Osteoblast (primary cell): ENCODE measurements around the gene NACA2. TPM values are rescaled to one million over a fixed set of nuclear protein-coding genes. Genes with fewer than 3 reads are reported as not detected.
"Not testable (repeated sequence)": the region's sequence is repeated elsewhere in the genome, so short reads cannot be mapped to it uniquely, and the experiment has no call there.

ENCODE experiments used
- DNase-seq: peaks from one replicate; pipeline ENCODE4 v3.0.0; 2011; ENCODE audit warnings: low spot score, mixed read lengths; ENCODE audit not compliant: insufficient read length; ENCODE audit errors: missing footprints
- H2AFZ ChIP-seq: 2 replicates; pipeline ENCODE4 v1.6.0; 2011; ENCODE audit warnings: mild to moderate bottlenecking, low read length
- H3K27ac ChIP-seq: 2 replicates; pipeline ENCODE4 v1.5.1; 2011; ENCODE audit warnings: mild to moderate bottlenecking, low read depth, low read length, moderate library complexity
- H3K27me3 ChIP-seq: 2 replicates; pipeline ENCODE4 v1.6.0; 2012; ENCODE audit warnings: mild to moderate bottlenecking, control low read depth, inconsistent platforms, low read length, moderate library complexity; ENCODE audit not compliant: insufficient read depth
- H3K36me3 ChIP-seq: 2 replicates; pipeline ENCODE4 v1.5.1; 2011; ENCODE audit warnings: mild to moderate bottlenecking, low read length, control low read depth, moderate library complexity; ENCODE audit not compliant: insufficient read depth
- H3K4me1 ChIP-seq: 2 replicates; pipeline ENCODE4 v1.5.1; 2011; ENCODE audit warnings: mild to moderate bottlenecking, low read length, control low read depth, moderate library complexity; ENCODE audit not compliant: insufficient read depth
- H3K4me2 ChIP-seq: 2 replicates; pipeline ENCODE4 v1.6.0; 2011; ENCODE audit warnings: mild to moderate bottlenecking, low read length; ENCODE audit not compliant: insufficient read depth
- H3K4me3 ChIP-seq: fragments of 200-600 bp; sonication (generic); 3 replicates; pipeline ENCODE4 v1.5.1; 2012; ENCODE audit warnings: mild to moderate bottlenecking, low read length, inconsistent platforms; ENCODE audit not compliant: insufficient read depth
- H3K79me2 ChIP-seq: 2 replicates; pipeline ENCODE4 v1.6.0; 2012; ENCODE audit warnings: mild to moderate bottlenecking, low read length, control low read depth, inconsistent platforms; ENCODE audit not compliant: insufficient read depth
- H3K9me3 ChIP-seq: 2 replicates; pipeline ENCODE4 v1.5.1; 2011; ENCODE audit warnings: low read depth, low read length, control low read depth
- H4K20me1 ChIP-seq: 2 replicates; pipeline ENCODE4 v1.6.0; 2012; ENCODE audit warnings: mild to moderate bottlenecking, low read length, control low read depth; ENCODE audit not compliant: insufficient read depth
- CTCF ChIP-seq: IDR thresholded peaks from 2 replicates; pipeline ENCODE4 v1.5.1; 2011; ENCODE audit warnings: mild to moderate bottlenecking, low read depth, low read length, moderate library complexity; ENCODE audit errors: extremely low read depth
- total RNA-seq: library from RNA; depleted of rRNA; stranded (reverse); fragments of >200 nt; gene quantifications from 2 replicates; pipeline ENCODE4 v1.2.3, GENCODE V29; 2012

NACA2 gene
- total RNA-seq, 1 donor, result under 0.01 TPM

- H3K9me3 ChIP-seq, result no peaks in the 10 kb centered on the region
- H4K20me1 ChIP-seq, result no peaks in the 10 kb centered on the region
- no peak for TF ChIP-seq CTCF
- no peak for DNase-seq
- H3K36me3 ChIP-seq, result no peaks in the 10 kb centered on the region
- H3K27ac ChIP-seq, result no peak overlapping the region
- no peak overlapping the region for H3K4me2 ChIP-seq
- peaks cover 8% of the 10 kb centered on the region for H3K4me1 ChIP-seq
- H3K4me3 ChIP-seq, result no peak overlapping the region
- no peaks in the 10 kb centered on the region for H3K79me2 ChIP-seq
- peaks cover 22% of the 10 kb centered on the region for H3K27me3 ChIP-seq
- peak overlapping the region; percentile 44 for H2AFZ ChIP-seq
These were observed 36.8 kb downstream of the NACA2 start for GRCh38 chr17:61554209-61554608.

DNA sequence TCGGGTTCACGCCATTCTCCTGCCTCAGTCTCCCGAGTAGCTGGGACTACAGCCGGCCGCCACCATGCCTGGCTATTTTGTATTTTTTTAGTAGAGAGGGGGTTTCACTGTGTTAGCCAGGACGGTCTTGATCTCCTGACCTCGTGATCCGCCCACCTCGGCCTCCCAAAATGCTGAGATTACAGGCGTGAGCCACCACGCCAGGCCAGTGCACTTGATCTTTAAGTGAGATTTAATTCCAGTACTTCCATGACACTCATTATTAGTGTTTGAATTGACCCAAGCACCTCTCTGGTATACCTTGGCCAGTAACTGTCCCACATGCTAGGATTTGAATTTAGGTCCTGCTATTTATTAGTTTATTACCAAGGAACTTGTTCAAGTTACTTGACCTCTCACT is 38.5 kb downstream of the NACA2 start:
- not testable (repeated sequence) for H3K36me3 ChIP-seq, H3K9me3 ChIP-seq, H3K79me2 ChIP-seq, H3K27ac ChIP-seq, H3K4me2 ChIP-seq, DNase-seq, H2AFZ ChIP-seq, H3K4me3 ChIP-seq, H4K20me1 ChIP-seq, H3K4me1 ChIP-seq
- H3K27me3 ChIP-seq, result peaks cover 33% of the 10 kb centered on the region

DNA sequence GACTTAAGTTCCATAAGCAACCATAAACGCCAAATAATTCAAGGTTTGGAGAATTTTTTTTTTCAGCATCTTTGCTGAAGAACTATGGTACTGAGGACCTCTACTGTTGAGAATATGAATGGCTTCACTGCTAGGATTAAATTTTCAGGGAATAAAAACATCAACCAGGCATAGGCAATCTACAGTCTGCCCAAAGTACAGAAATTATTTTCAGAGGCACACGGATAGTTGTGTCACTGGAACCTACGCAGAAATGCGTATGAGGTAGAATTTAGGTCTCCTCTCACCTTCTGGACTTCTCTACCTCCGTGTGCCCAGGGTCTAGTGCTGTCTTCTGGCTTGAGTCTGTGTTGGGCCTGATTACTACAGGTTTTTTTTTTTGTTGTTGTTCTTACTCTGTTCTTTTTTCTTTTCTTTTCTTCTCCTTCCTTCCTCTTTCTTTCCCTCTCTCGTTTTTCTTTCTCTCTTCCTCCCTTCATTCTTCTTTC is 39.7 kb downstream of the NACA2 start:
- peak; percentile 79 for TF ChIP-seq CTCF
- H3K9me3 ChIP-seq, result no peaks in the 10 kb centered on the region
- H3K4me3 ChIP-seq, result no peak overlapping the region
- peaks cover 4% of the 10 kb centered on the region for H3K4me1 ChIP-seq
- peaks cover 38% of the 10 kb centered on the region for H3K27me3 ChIP-seq
- H2AFZ ChIP-seq, result peak overlapping the region; percentile 79
- H3K4me2 ChIP-seq, result no peak overlapping the region
- DNase-seq, result peak; percentile 50
- no peaks in the 10 kb centered on the region for H3K79me2 ChIP-seq
- H3K36me3 ChIP-seq, result no peaks in the 10 kb centered on the region
- no peak overlapping the region for H3K27ac ChIP-seq
- no peaks in the 10 kb centered on the region for H4K20me1 ChIP-seq

DNA sequence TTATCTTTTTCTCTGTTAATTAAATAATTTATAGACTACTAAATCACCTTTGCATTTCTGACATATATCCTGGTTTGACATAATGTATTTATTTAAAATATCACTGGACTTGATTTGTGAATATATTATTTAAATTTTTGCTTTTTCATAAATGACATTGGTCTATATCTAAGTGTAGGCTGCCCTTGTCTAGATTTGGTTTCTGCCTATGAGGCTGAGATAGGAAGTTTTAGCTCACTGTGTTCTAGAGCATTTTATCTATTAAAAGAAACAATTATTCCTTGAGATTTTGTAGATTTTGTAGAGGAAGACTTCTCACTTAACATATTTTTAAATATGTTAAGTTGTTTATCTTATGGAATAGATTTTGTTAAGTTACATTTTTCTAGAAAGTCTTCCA is 43.9 kb downstream of the NACA2 start:
- H3K9me3 ChIP-seq, result no peaks in the 10 kb centered on the region
- H4K20me1 ChIP-seq, result no peaks in the 10 kb centered on the region

More for the DNA sequence above, 43.9 kb downstream of the NACA2 start:
- H3K79me2 ChIP-seq, result no peaks in the 10 kb centered on the region
- H3K27me3 ChIP-seq, result peaks cover 43% of the 10 kb centered on the region
- DNase-seq, result no peak
- H3K36me3 ChIP-seq, result no peaks in the 10 kb centered on the region
- H3K4me2 ChIP-seq, result no peak overlapping the region
- H3K4me1 ChIP-seq, result no peaks in the 10 kb centered on the region
- TF ChIP-seq CTCF, result no peak
- no peak overlapping the region for H3K4me3 ChIP-seq
- no peak overlapping the region for H3K27ac ChIP-seq
- no peak overlapping the region for H2AFZ ChIP-seq
